HUES64 (cell line): ENCODE measurements around the gene UBXN1.

Experiments
- H3K27ac ChIP-seq: 2 replicates; pipeline ENCODE4 v1.7.0; 2013; ENCODE audit warnings: low read depth, low read length, inconsistent platforms
- H3K27me3 ChIP-seq: 2 replicates; pipeline ENCODE4 v1.6.1; 2013; ENCODE audit warnings: mild to moderate bottlenecking, low read length; ENCODE audit not compliant: insufficient read depth
- H3K36me3 ChIP-seq: 2 replicates; pipeline ENCODE4 v1.6.1; 2013; ENCODE audit warnings: mild to moderate bottlenecking, low read length; ENCODE audit not compliant: insufficient read depth
- H3K4me1 ChIP-seq: 2 replicates; pipeline ENCODE4 v1.6.1; 2013; ENCODE audit warnings: mild to moderate bottlenecking, low read length, moderate library complexity; ENCODE audit not compliant: insufficient read depth
- H3K4me3 ChIP-seq: 2 replicates; pipeline ENCODE4 v1.5.1; 2013; ENCODE audit warnings: mild to moderate bottlenecking, low read length, moderate library complexity
- H3K9ac ChIP-seq: 2 replicates; pipeline ENCODE4 v1.6.1; 2013; ENCODE audit warnings: mild to moderate bottlenecking, low read depth, low read length
- H3K9me3 ChIP-seq: 2 replicates; pipeline ENCODE4 v1.6.1; 2013; ENCODE audit warnings: low read depth, low read length; ENCODE audit not compliant: insufficient read depth
- WGBS: fragments of 150-250, 120-280 bp; methylation state at CpG from one replicate; pipeline ENCODE4 v1.1.7; 2013; ENCODE audit warnings: missing lambda C conversion rate; 5-methylcytosine and 5-hydroxymethylcytosine counted together

The UBXN1 gene

DNA sequence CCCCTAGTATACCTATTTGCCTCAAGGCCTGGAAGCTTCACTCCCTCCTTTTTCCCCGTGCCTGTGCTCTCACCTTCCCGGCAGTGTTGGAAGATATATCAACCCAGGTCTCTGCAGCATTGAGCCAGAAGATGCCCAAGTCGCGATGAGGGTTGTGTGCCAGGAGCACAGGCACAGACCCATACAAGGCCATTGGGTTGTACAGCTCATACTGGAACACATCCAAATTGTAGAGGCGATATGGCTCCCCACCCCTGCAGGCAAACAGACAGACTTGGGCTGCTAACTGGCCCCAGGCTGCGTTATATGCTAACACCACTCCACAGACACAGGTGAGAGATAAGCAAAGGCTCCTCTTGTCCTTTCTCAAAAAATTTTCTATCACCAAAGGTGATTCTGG lies 46.4 kb downstream of the UBXN1 start:
- H3K27ac ChIP-seq = no peak overlapping the region
- no peaks in the 10 kb centered on the region for H3K9me3 ChIP-seq
- H3K4me3 ChIP-seq = no peak overlapping the region
- WGBS = 97% methylated on average over 6 of the region's 6 CpGs
- no peaks in the 10 kb centered on the region for H3K27me3 ChIP-seq
- H3K36me3 ChIP-seq = peaks cover 98% of the 10 kb centered on the region
- no peaks in the 10 kb centered on the region for H3K4me1 ChIP-seq
- H3K9ac ChIP-seq = no peak overlapping the region

DNA sequence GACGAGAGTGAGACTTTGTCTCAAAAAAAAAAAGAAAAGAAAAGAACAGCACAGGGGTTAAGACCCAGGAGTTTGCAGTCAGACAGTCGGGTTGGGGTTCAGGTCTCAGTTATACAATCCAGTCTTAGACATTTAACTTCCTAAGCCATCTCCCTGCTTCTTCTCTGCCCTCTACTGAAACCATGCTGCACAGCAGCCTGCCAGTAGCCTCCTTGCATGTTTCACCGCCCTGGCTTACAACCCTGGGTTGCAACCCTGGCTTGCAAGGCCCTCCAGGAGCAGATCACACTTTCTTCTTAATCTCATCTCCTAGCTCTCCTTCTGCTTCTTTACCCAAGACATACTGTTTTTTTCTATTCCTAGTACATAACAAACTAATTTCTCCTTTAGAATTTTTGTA lies 51.2 kb downstream of the UBXN1 start:
- no peak overlapping the region for H3K4me3 ChIP-seq
- H3K27ac ChIP-seq = no peak overlapping the region
- no peaks in the 10 kb centered on the region for H3K4me1 ChIP-seq
- H3K36me3 ChIP-seq = peaks cover 78% of the 10 kb centered on the region
- H3K27me3 ChIP-seq = no peaks in the 10 kb centered on the region
- no peaks in the 10 kb centered on the region for H3K9me3 ChIP-seq
- WGBS = 92% methylated on average over 3 of the region's 3 CpGs
- no peak overlapping the region for H3K9ac ChIP-seq
